K562 (cell line): Measurements from ENCODE around the gene CD79A. TPM values are rescaled to one million over a fixed set of nuclear protein-coding genes. Genes with fewer than 3 reads are reported as not detected.
A peak's percentile ranks its signal among the peaks of the same experiment; 100 is the strongest.

Experiments
- AFF4 ChIP-seq: sonication (generic); formaldehyde crosslinking; IDR thresholded peaks from 2 replicates; pipeline ENCODE4 v1.8.0; 2023; ENCODE audit warnings: mild to moderate bottlenecking, missing genetic modification reagents
- E4F1 ChIP-seq: fragments of 250-450 bp; sonication (Bioruptor Pico); IDR thresholded peaks from 2 replicates; pipeline ENCODE4 v1.5.0; 2021; ENCODE audit warnings: mild to moderate bottlenecking, borderline replicate concordance
- FOXK1 ChIP-seq: sonication (generic); formaldehyde crosslinking; IDR thresholded peaks from 2 replicates; pipeline ENCODE4 v1.8.0; 2022; ENCODE audit warnings: missing genetic modification reagents, mild to moderate bottlenecking, borderline replicate concordance
- POLR2G ChIP-seq: fragments of 200-400 bp; formaldehyde crosslinking; IDR thresholded peaks from 2 replicates; pipeline ENCODE4 v1.6.1; 2017; ENCODE audit warnings: low read depth, mild to moderate bottlenecking, antibody characterized with exemption, low read length, moderate library complexity
- PYGO2 ChIP-seq: fragments of 450-650 bp; IDR thresholded peaks from 2 replicates; pipeline ENCODE4 v1.6.1; 2016; ENCODE audit warnings: mild to moderate bottlenecking, missing genetic modification characterization, moderate library complexity, missing compliant biosample characterization
- SNRNP70 ChIP-seq: fragments of 200-400 bp; formaldehyde crosslinking; optimal IDR thresholded peaks from 2 replicates; pipeline ENCODE3; 2017; ENCODE audit warnings: low read depth, low read length
- STAT6 ChIP-seq: sonication (generic); formaldehyde crosslinking; IDR thresholded peaks from 2 replicates; pipeline ENCODE4 v1.8.1; 2023; ENCODE audit warnings: mild to moderate bottlenecking, missing genetic modification reagents
- TBL1XR1 ChIP-seq, 2 experiments: IDR thresholded peaks; 2 replicates each; pipeline ENCODE4 v1.6.1; 2012; ENCODE audit warnings: improper control_type of control experiment in 2 of 2, low read length in 2 of 2, mild to moderate bottlenecking in 1 of 2
- ZKSCAN3 ChIP-seq: fragments of 250-450 bp; sonication (Bioruptor Pico); IDR thresholded peaks from 2 replicates; pipeline ENCODE4 v1.4.0; 2020
- ZNF57 ChIP-seq: fragments of 450-650 bp; formaldehyde crosslinking; IDR thresholded peaks from 2 replicates; pipeline ENCODE4 v1.4.0; 2020; ENCODE audit warnings: mild to moderate bottlenecking, moderate library complexity
- ZNF830 ChIP-seq: fragments of 250-450 bp; sonication (Bioruptor Pico); IDR thresholded peaks from 2 replicates; pipeline ENCODE4 v1.5.0; 2021; ENCODE audit warnings: mild to moderate bottlenecking
- polyA plus RNA-seq, 8 experiments: library from polyadenylated mRNA; depleted of rRNA in 4 of 8; stranded (reverse) in 5 of 8; unstranded in 3 of 8; fragments of >200 nt; fragmentation: Nextera tagmentation in 2 of 8; fragmentation: Illumina TruSeq in 1 of 8; extraction: Ambion mirVana in 2 of 8; extraction: Trizol in 1 of 8; gene quantifications; 2 replicates each; pipeline versions ENCODE4 v1.2.1 to v1.2.3, GENCODE V29; 2011 to 2014; ENCODE audit warnings: inconsistent platforms in 1 of 8, missing spikeins in 1 of 8
- total RNA-seq, 7 experiments: library from RNA; depleted of rRNA in 6 of 7; stranded (reverse); fragments of >200 nt in 6 of 7; fragmentation: Illumina TruSeq in 2 of 7; extraction: Trizol in 2 of 7; gene quantifications; 2 replicates each; pipeline versions ENCODE4 v1.2.1 to v1.2.3, GENCODE V29; 2011 to 2021; ENCODE audit warnings: low replicate concordance in 1 of 7

The CD79A gene
- total and polyA plus RNA-seq, 9 of the 15 experiments (the other 6 are each of a cell fraction or from before 2014, with no cell fraction given): 0.04 to 0.72 (median 0.17) TPM; not detected in 3

- TF ChIP-seq AFF4 (CRISPR knock-in tag) (no peak), POLR2G (peak; percentile 72), SNRNP70 (peak; percentile 73), ZNF57 (CRISPR knock-in tag) (no peak), E4F1 (CRISPR knock-in tag) (no peak), PYGO2 (no peak), FOXK1 (0 out of 2 replicates have a peak, but pooled peaks have one; percentile 57), ZKSCAN3 (CRISPR knock-in tag) (no peak), ZNF830 (CRISPR knock-in tag) (0 out of 2 replicates have a peak, but pooled peaks have one; percentile 84), TBL1XR1 (IDR thresholded peaks at IDR 0.05; ENCODE audit: low read length in 2 of 2) (0 out of 4 replicates have a peak, but pooled peaks of 1 of the 2 experiments have one; percentile 29), STAT6 (CRISPR knock-in tag) (0 out of 2 replicates have a peak, but pooled peaks have one; percentile 23)
These were observed 16.5 kb upstream of the CD79A start (continued) for GRCh38 chr19:41860419-41861115.
